GM19328 (cell line): ENCODE measurements around the gene IQCM.
"Not testable (repeated sequence)": the region's sequence is repeated elsewhere in the genome, so short reads cannot be mapped to it uniquely, and the experiment has no call there.

ENCODE experiments used
- ATAC-seq: cut with Tn5 transposase; IDR thresholded peaks from one replicate; pipeline ENCODE4 v1.9.1; 2021; ENCODE audit warnings: mild to moderate bottlenecking, moderate library complexity; ENCODE audit not compliant: unreplicated experiment

The IQCM gene

DNA sequence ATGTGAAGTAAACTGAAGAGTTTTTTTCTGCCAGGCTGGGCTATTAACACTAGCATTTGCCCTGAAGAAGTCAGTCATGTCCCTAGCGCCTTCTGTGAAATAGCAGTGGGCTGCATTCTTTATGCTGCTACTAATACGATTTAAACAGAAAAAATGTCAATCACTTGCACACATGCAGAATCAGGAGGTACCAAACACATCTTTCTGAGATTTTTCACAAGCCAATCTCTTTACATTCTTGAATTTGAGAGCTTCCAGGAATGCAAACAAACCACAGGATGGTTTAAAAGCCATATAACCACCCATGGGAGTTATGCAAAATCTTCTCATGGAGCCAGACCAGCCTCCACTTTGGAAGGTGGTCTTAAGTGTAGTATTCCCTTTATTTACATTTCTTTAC, 220.1 kb downstream of the IQCM start:
- no peak for ATAC-seq

GRCh38 chr4:149589826-149590225, 225.8 kb downstream of the IQCM start:
- ATAC-seq: no peak

- ATAC-seq: no peak
Measured at GRCh38 chr4:149584722-149585121, 230.9 kb downstream of the IQCM start.

DNA sequence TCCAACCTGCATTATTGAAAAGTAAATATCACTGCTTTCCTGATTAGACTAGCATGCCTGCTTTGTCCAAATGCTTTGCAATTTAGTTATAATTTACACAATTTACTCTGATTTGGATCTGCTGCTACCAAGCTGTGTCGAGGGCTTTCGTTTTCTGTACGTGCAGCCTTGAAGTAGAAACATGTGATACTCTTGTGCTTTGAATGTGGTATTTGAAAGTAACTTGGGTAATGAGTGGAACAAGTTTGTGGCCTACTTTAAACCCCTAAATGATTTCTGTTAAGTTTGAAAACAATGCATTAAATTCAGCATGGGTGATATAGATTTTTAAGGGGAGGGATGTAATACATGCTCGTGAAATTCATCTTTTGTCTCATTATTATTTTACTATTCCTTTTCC, 240.7 kb downstream of the IQCM start:
- no peak for ATAC-seq

DNA sequence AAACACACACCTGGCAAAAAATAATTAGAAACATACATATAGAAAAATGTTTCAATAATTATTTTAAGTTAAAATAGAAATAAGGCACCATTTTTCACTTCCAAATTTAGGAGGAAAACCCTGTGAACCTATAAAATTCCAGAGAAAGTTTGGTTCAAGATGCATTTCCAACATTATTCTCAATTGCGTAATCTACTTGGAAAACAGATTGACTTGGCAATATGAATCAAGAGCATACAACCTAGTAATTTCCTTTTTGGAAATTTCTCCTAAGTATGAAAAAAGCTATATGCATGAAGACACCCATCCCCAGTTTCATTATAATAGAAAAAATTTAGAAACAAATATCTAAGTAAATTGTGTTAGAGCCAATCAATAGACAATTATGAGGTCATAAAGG, 242.9 kb downstream of the IQCM start:
- no peak for ATAC-seq

DNA sequence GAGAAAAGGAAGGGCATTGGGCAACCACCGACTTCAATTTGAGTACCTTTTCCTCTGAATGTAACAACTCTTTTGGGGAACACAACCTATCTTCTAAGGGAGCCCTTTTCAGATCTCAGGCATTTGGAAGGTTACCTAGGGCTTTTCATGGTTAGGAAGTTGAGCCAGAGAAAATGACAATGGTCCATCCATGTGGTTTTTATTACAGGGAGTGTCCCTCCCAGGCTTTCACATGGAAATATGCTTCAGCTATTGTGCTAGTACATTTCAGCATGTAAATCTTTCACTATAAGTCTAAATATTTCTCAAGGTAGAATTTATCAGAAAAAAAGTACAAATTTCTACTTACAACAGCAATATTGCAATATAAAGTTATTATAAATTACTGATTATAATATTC, 259.8 kb downstream of the IQCM start:
- ATAC-seq: no peak

GRCh38 chr4:149555146-149555545, 260.5 kb downstream of the IQCM start:
- ATAC-seq: no peak

DNA sequence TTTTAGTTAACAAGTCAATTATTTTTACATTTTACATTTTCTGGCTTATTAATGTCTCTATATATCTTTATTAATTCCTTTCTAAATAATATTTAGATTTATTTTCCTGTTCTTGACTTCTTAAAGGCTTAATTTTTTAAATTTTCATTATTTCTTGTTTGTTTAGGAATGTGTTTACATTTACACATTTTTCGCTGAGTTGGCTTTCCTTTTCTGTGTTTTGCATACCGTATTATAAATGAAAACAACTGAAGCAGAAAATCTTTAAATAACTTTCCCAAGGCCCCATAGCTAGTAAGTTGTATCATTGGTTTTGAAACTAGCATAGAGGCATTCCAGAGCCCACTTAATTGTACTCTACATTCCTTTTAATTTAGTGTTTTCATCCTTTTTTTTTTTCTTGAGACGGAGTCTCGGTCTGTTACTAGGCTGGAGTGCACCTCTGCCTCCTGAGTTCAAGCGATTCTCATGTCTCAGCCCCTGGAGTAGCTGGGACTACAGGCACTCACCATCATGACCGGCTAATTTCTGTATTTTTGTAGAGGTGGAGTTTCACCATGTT, 261.6 kb downstream of the IQCM start:
- no peak for ATAC-seq

- ATAC-seq: no peak
Measured at GRCh38 chr4:149552601-149553000, 263.0 kb downstream of the IQCM start.

- no peak for ATAC-seq
Measured at GRCh38 chr4:149549911-149550310, 265.7 kb downstream of the IQCM start.

DNA sequence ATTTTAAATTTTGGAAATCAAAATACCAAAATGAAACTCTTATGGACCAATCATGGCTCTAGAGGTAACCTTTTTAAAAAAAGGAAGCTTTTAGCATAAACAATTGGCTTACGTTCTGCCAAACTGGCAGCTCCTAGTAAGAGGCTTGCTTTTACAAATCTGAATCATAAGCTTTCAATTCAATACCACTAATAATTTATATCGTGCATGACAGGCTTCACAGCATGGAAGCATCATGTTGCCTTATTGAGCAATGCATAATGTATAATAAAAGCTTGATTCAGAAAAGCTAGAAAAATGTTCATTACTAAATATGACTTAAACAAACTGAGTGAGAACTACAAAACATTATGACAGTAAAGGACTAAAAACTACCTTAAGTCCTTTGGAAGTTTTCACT, 280.9 kb downstream of the IQCM start:
- ATAC-seq: no peak

DNA sequence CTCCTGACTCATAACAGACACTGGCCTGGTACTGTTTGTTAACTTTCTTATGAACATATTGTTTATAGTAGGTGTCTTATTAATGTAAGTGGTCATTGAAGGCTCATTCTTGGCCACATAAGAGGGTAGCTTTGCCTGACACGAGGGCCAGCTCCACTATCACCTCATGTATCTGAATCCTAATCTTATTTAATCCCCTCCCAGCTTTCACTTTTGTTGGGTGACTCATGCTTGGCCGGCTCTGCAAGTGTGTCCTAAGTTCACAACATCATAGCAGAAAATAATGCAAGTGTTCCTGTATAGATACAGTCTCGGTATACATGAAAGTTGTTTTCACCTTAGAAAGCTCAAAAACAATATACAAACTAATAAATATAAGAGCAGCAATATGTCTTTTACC, 283.8 kb downstream of the IQCM start:
- no peak for ATAC-seq

- ATAC-seq: no peak
Measured at GRCh38 chr4:149523039-149523438, 292.6 kb downstream of the IQCM start.

DNA sequence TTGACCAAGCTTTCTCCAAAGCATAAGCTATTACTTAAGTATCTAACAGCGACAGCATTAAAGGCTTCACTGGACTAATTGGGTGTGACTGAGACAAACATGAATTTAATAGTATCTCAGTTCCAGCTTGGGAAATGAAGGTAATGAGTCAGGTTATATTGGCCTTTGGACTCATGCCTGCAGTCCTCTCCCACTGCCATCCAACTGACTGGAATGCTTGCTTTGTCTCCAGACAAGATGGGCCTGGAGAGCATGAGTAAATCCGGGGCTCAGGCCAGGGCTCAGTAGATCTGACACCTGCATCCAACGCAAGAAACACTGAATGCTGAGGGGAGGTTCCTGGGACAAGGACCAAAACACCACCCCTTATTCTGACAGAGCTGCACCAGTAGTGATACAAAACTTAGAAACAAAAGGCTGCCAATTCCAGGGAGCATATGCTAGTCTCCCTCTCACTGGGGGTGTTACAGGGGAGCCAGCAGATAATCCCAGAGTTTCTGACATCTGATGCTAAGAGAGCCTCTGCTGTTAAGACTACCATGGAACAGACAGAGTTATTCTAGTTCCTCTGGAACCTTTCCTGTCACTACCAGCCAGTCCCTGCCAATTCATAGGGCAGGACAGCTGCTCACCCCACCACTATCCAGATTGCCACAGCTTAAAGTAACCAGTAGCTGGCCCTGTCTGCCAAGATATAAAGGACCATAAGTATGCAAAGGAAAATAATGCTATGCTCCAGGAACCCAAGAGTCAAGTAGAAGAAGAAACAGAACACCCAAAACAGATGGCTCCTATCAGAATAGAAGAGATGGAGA, 293.8 kb downstream of the IQCM start:
- no peak for ATAC-seq

- ATAC-seq: no peak
Measured at GRCh38 chr4:149518471-149518870, 297.2 kb downstream of the IQCM start.

GRCh38 chr4:149513081-149513480, 302.6 kb downstream of the IQCM start:
- ATAC-seq: no peak

DNA sequence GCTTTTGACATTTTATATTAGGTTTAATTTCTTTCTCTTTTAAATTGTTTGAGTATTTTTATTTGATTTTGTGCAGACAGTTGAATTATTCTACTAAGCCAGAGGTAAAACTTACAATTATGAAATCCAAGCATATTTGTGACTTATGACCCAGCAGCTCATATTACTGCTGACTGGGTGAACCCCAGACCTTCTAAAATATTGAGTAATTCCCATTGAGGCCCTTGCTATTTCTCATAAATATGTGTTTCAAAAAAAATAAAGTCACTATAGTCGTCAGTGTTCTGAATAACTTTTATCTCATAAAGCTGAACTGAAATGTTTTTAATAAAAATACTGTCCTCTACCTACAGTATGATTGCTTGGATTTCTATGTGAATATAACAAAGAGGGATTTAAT, 303.1 kb downstream of the IQCM start:
- ATAC-seq: no peak

GRCh38 chr4:149511558-149512298, 303.9 kb downstream of the IQCM start:
- ATAC-seq: no peak

DNA sequence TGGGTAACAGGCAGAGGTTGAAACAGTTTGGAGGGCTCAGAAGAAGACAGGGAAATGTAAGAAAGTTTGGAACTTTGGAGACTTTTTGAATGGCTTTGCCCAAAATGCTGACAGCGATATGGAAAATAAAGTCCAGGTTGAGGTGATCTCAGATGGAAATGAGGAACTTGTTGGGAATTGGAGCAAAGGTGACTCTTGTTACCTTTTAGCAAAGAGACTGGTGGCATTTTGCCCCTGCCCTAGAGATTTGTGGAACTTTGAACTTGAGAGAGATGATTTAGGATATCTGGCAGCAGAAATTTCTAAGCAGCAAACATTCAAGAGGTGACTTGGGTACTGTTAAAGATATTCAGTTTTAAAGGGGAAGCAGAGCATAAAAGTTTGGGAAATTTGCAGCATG, 308.3 kb downstream of the IQCM start:
- ATAC-seq: not testable (repeated sequence)

GRCh38 chr4:149500806-149501205, 314.8 kb downstream of the IQCM start:
- no peak for ATAC-seq

DNA sequence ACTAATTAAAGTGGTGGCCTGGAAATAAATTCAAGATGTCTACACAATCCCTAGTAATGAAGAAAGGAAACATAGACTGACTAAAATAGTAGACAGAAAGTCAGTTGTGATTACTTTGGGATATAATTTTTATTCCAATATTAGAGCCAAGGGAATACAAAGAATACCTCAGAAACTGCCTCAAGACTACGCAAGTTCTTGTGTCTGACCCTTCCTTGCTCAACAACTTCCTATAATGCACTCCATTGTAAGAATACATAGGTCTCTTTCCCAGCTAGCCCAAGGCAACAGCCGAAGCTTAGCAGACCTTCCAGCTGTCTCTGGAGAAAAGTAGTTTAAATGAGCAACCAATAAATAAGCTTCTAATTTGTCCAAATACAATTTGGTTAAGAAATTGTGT, 315.9 kb downstream of the IQCM start:
- ATAC-seq: no peak

- ATAC-seq: no peak
Measured at GRCh38 chr4:149498246-149498645, 317.4 kb downstream of the IQCM start.
